ENCODE results near the gene TENM4. TPM values are rescaled to one million over a fixed set of nuclear protein-coding genes. Genes with fewer than 3 reads are reported as not detected.
"Not testable (repeated sequence)": the region's sequence is repeated elsewhere in the genome, so short reads cannot be mapped to it uniquely, and the experiment has no call there.

Gene TENM4
- polyA plus RNA-seq, 4 donors = 21.0 to 31.9 (median 23.1) TPM

DNA sequence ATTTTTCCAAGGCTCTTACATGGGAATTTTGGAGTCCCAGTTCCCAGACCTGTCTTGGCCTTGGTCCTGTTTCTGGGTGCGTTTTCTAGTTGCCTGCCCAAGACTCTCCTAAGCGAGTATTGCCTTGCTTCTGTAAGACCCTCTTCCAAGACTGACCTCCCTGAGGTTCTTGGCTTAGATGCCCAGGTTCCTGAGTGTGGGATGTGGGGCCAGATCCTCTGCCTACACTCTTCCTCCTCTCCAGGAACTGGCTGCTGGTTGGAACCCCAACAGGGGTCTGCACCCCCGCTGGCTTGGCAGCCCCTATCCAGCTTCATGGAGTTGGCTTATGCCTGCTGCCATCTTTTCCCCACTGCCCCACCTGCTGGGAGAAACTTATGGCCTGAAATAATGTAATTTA is 429.5 kb downstream of the TENM4 start:
- DNase-seq (ENCODE audit: low read depth in 4 of 4, low spot score in 3 of 4) = no peak

DNA sequence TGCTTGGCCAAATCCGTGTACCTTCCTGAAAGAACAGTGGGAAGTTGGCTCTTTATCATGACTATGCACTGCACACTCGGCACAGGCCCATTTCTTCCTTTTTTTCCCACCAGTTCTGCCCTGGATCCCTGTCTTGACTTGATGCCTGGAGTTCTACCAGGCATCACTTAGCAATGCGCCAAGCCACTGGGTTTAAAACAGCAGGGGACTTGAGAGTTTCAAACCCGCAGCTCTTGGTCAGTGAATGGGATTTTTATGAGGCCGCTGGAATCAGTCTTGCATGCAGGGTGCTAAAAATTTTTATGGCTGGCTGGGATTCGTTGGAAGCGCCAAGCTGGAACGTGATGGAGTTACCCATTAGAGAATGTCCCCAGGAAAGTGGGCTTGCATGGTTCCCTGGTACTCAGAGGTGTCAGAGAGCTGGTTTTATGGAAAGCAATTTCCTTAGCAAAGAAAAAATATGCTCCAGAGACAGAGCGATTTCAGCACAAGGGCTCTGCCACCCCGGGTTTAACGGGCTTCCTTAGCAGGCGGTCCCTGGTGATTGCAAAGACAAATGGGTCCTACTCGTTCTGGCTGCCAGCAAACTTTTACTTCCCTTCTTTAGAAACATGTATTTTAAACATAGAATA is 432.9 kb downstream of the TENM4 start:
- DNase-seq (ENCODE audit: low read depth in 4 of 4, low spot score in 3 of 4) = no peak

DNA sequence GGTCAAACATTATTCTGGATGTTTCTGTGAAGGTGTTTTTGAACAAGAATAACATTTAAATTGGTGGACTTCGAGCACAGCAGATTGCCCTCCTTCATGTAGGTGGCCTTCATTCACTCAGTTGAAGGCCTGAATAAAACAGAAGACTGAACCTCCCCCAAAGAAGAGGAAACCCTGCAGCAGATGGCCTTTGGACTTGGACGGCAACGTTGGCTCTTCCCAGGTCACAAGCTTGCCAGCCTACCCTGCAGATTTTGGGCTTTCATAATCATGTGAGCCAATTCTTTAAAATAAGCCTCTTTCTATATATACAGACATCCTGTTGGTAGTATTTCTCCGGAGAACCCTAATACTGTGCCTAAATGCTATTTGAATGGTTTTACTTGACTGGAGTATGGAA is 434.0 kb downstream of the TENM4 start:
- DNase-seq (ENCODE audit: low read depth in 4 of 4, low spot score in 3 of 4) = no peak

DNA sequence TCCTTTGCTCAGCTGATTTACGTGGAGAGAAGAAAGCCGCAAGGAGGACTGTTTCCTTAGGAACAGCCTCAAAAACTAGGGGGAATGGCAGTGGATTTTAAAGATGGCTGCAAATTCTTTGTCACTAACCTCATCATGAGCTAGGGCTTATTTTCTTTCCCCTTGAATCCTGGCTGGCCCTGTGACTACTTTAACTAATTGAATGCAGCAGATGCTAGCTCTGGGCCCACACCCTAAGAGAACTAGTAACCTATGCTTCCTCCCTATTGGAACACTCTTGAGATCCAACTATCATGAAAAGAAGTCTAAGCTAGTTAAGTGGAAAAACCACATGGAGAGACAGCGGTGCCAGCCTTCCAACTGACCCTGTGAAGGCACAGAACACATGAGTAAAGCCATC is 444.8 kb downstream of the TENM4 start:
- no peak for DNase-seq (ENCODE audit: low read depth in 4 of 4, low spot score in 3 of 4)

DNA sequence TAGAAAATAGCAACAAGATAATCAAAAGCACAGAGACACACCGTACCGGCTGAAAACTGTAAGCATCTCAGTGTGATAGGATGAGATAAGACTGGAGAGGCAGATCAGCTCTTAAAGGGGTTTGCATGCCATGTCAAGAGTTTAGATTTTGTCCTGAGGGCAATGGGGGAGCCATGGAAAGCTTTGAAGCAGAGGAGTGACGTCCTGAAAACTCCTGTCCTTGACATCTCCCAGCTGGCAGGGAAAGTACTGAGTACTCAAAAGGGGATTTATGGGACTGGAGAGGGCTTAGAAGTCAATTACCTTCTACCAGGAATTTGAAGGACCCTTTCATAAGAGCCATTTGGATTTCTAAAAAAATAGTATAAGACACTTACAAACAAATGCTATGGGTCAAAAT is 445.7 kb downstream of the TENM4 start:
- DNase-seq (ENCODE audit: low read depth in 4 of 4, low spot score in 3 of 4) = peak in 1 of 4 donors; percentile 29

DNA sequence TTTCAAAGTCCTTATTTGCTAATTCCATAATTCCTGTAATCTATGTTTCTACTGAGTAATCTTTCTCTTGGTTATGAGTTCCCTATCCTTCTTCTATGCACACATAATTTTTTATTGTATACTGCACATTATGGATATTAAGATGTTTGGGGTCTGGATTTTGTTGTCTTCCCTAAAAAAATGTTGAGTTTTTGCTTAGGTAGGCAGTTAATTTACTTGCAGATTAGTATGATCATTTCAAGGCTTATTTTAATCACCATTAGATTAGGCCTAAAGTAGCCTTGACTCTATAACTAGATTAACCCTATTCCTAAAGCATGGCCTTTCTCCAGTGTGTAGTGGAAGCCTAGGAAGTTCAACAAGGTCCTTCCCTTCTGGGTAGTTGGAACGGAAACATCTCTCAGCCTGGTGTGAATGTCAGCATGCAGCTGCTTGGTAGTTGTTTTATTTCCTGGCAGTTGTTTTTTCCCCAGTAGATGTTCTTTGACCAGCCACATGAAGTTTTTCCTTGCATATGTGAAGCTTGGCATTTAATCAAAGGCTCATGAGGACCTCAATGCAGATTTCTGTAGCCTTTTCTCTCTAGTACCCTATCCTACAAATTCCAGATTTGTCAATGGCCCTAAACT is 446.9 kb downstream of the TENM4 start:
- no peak for DNase-seq (ENCODE audit: low read depth in 4 of 4, low spot score in 3 of 4)

DNA sequence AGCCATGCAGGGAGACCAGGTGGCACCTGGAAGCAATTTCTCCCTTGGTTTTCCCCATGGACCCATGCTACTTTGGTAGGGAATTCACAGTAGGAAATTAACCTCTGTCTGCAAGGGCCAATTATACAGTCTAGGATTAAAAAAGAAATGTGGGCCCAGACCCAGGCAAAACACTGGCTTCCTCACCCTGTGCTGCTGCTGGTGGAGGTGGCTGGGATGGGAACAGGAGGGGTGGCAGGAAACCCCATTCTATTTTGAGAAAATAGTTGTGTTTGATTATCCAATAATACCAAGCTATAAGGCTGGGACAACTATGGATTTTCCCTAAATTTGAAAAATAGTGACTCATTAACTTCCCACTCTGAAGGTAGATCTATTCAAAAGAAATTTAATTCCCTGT is 449.1 kb downstream of the TENM4 start:
- no peak for DNase-seq (ENCODE audit: low read depth in 4 of 4, low spot score in 3 of 4)

DNA sequence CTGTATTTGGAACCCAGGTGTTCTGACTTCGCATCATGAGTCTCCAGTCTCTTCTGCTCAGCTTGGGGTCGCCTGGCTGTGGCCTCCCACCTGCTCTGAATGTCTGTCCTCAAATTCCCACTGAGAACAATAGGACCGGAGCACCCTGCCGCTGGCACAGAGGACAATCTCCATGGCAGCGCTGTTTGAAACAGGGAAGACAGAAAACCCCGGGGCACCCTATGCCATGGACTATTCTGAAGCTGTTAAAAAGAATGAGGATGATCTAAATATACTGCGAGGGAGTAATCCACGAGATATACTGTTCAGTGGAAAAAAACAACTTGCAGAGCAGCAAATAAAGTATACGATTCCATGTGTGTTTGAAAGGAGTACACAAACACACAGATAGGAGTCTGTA is 450.6 kb downstream of the TENM4 start:
- DNase-seq (ENCODE audit: low read depth in 4 of 4, low spot score in 3 of 4) = no peak

DNA sequence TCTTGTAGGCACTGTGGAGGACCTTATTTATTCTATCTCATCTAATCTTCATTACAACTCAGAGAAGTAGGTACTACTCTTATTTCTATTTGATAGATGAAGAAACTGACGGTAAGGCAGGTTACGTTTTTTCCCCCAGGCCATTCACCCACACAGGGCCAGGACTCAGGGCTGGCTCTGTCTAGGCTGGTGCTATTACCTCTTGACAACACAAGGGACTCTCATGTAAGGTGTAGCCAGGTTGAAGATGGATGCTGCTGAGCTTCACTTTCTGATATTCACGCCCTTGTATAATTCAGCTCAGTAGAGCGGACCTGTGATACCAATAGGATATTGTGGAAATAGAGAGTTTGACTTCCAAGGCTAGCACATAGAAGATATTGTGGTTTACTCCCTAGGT is 453.1 kb downstream of the TENM4 start:
- DNase-seq (ENCODE audit: low read depth in 4 of 4, low spot score in 3 of 4) = no peak

DNA sequence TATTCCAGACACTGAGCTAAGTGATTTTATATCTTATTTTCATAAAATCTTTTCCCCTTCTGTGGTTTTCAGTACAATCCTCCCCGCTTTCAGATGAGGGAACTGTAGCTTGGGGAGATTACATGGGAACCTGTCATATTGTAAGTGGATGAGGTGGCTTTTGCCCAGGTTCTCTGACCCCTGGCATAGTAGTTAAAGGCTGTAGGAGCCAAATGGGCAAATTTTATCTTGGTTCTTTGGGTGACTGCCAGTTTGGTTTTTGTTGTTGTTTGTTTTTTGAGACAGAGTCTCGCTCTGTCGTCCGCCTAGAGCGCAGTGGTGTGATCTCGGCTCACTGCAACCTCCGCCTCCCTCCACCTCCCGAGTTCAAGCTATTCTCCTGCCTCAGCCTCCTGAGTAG is 454.5 kb downstream of the TENM4 start:
- DNase-seq (ENCODE audit: low read depth in 4 of 4, low spot score in 3 of 4) = no peak

DNA sequence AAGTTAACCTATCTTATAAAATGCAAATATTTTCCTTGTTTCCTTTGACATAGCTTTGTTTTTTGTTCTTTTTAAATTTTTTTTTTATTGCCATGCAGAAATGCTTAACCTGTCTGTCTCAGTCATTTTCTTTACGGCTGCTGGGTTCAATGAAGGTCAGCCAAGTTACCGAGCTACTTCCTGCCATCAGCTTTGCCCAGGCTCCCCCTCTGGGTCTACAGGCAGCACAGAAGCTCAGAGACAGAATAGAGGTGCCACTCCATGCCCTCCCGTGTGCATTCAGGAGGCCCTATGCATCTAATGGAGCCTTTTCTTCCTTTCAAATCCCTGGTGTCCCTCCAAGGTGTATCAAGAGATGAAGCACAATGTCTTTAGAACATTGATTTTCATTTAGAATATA is 455.2 kb downstream of the TENM4 start:
- no peak for DNase-seq (ENCODE audit: low read depth in 4 of 4, low spot score in 3 of 4)

DNA sequence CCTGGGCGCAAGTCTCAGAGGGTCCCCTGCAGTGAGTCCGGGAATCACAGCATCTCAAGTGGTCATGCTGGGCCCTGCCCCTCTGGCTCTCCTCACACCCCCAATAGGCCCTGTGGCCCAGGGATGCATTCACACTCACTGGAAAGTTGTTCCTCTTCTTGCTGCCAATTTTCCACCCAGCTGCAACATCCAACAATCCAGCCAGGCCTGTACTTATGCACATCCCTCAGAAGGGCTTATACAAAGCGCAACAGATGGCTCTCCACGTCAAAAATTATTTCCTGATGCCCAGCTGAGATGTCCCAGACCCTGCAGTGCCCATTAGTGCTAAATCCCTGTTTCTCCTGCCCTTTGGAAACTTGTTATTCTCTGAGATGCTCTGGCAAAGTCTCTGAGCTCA is 458.4 kb downstream of the TENM4 start:
- no peak for DNase-seq (ENCODE audit: low read depth in 4 of 4, low spot score in 3 of 4)

DNA sequence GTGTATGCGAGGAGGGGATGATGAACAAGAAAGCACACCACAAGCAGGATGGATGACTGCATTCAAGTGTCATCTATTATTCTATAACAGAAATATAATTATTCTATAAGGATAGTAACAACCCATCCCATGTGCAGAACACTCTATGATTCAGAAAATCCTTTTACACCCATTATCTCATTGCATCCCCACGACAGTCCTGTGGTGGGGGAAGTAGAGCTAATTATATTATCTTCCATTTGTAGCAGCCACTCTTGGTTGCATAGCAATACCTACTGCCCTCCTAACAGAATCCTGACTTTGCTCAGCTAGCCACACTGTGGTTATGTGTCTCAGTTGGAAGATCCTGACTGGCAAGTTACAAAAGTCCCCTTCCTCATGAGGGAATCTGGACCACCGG is 459.7 kb downstream of the TENM4 start:
- DNase-seq (ENCODE audit: low read depth in 4 of 4, low spot score in 3 of 4) = no peak

DNA sequence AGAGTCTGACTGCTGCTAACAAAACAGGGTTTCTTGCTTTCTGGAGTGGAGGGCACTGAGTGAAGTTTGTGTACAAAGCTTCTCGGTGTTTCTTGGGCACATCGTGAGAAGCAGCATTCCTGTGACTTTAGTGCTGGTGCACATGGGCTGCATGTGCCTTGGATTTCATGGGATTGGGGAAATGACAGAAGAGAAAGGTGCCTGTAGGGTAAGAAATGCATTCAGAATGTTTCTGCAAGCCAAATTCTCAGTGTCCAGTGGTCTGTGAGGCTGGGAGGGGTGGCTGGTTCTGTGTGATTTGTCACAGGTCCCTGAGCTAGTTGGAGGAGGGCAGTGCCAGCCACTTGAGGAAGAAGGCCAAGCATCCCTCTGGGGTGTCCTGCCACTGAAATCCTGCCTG is 462.0 kb downstream of the TENM4 start:
- DNase-seq (ENCODE audit: low read depth in 4 of 4, low spot score in 3 of 4) = no peak

DNA sequence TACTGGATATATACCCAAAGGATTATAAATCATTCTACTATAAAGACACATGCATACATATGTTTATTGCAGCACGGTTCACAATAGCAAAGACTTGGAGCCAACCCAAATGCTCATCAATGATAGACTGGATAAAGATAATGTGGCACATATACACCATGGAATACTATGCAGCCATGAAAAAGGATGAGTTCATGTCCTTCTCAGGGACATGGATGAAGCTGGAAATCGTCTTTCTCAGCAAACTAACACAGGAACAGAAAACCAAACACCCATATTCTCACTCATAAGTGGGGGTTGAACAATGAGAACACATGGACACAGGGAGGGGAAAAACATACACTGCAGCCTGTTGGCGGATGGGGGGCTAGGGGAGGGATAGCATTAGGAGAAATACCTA is 463.0 kb downstream of the TENM4 start:
- not testable (repeated sequence) for DNase-seq (ENCODE audit: low read depth in 4 of 4, low spot score in 3 of 4)

DNA sequence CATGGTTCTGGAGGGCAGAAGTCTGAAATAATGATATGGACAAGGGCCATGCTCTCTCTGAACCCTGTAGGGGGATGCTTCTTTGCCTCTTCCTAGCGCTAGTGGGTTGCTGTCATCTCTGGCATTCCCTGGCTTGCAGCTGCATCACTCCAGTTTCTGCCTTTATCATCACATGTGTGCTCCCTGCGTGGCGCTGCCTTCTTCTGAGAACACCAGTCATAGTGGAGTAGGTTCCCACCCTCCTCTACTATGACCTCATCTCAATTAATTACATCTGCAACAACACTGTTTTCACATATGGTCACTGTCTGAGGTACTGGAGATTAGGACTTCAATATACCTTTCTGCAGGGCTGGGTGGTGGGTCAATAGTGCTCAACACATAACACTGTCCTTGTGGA is 463.8 kb downstream of the TENM4 start:
- DNase-seq (ENCODE audit: low read depth in 4 of 4, low spot score in 3 of 4) = no peak

DNA sequence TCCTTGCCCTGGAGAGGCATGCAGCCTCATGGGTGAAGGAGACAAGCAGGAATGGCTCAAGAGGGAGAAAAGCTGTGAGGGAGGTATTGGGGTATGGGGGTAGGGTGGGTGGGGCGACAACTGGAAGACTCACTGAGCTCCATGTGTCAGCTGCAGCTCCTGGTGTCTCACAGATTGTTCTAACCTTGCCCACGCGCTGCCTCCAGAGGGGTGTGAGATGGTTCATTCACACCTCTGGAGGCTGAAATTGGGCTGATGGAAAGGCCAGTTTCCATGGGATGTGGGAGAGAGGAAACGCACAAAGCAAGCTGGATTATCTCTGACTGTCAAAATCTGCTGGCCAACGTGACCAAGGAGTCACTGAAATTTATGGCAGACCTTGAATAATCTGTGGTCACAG is 465.7 kb downstream of the TENM4 start:
- no peak for DNase-seq (ENCODE audit: low read depth in 4 of 4, low spot score in 3 of 4)

DNA sequence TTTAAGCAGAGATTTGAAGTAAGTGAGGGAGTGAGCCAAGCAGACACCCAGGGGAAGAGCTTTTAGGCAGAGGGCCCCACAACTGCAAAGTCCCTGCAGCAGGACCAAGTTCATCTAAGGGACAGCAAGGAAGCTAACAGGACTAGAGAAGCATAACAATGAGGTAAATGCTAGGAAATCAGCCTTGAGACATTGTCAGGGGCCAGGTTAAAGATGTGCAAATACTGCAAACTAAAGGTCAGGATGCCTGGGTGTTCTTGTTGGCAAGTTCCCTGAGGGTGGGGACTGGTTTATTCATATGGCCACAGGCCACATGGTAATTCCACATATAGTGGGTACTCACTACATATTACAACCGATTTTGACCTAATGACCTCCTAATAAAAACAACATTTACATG is 467.0 kb downstream of the TENM4 start:
- no peak for DNase-seq (ENCODE audit: low read depth in 4 of 4, low spot score in 3 of 4)

DNA sequence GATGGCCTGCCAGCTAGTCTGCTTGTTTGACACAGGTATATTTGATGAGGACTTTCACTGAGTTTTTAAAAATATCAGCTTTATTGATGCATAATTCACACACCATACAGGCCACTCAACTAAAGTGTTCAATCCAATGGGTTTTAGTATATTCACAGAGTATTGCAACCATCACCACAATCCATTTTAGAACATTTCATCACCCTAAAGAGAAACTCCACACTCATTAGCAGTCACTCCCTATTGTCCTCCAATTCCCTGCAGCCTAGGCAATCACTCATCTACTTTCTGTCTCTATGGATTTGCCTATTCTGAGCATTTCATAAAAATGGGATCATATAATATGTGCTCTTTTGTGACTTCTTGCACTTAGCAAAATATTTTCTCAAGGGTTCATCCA is 468.2 kb downstream of the TENM4 start:
- no peak for DNase-seq (ENCODE audit: low read depth in 4 of 4, low spot score in 3 of 4)

DNA sequence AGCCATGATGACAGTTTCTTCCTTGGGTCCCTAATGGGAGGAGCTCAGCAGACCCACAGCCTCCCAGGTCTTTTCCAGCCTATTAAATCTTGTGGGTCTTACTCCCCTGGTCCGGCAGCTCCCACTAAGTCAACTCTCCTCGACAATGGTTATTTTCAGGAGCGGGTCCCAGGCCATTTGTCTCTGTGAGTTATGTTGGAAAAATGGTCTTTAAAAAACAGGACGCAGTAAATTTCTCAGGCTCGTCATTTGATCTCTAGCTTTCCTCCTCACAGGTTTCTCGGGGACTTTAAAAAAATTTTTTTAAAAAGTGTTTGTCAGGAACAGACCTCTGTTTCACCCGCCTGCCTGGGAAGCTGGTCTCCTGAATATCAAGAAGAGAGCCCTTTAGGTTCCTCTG is 468.7 kb downstream of the TENM4 start:
- DNase-seq (ENCODE audit: low read depth in 4 of 4, low spot score in 3 of 4) = no peak

DNA sequence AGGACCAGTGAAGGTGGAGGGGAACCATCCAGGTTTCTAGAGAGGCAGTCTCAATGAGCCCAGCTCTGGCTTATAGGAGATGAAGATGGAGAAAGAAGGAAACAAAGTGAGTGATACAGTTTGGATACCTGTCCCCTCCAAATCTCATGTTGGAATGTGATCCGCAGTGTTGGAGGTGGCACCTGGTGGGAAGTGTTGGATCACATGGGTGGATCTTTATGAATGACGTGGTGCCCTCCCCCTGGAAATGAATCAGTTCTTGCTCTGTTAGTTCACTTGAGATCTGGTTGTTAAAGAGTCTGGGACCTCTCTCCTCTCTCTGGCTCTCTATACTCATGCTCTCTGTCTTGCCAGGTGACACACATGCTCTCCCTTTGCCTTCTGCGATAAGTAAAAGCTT is 473.0 kb downstream of the TENM4 start:
- no peak for DNase-seq (ENCODE audit: low read depth in 4 of 4, low spot score in 3 of 4)

DNA sequence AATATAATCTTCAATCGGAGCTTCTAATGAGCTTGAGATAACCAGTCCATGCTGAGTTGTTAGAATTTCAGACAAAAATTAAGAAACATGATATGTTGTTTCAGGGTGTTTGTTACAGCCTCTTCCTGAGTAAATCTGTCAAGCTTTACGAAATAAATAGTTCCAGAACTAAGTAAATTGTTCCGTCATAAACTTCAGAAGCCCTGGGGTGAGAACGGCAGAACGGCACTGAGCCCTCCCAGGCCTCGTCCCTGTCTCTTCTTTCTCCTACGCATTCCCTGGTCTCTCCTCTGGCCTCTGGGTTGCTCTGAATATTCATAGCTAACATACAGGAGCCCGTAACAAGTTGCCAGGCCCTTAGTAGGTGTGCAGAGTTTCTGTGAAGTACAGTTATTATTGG is 475.4 kb downstream of the TENM4 start:
- no peak for DNase-seq (ENCODE audit: low read depth in 4 of 4, low spot score in 3 of 4)

Measured in left renal pelvis (tissue), 4 donors.